GM04503 (cell line): ENCODE measurements around the gene MYMX.

Source experiments
- DNase-seq: peaks from one replicate; pipeline ENCODE4 v3.0.0-alpha.2; 2012; ENCODE audit warnings: low read depth

MYMX gene

DNA sequence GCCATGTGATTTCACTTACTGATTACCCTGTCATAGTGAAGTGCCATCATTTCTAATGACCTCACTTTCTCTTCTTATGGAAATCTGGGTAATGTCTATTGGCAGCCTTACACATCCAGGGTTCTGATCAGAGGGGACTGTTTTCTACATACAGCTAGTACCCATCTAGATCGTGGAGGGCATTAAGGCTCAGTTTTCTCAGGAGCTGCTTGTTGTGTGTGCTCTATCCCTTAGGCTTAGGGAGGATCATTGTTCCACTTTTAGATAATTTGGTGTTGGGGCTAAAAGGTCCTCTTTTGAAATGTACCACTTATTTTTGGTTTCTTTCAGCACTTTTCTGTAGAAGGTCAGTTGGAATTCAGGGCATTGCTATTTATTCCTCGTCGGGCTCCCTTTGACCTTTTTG is 34.0 kb downstream of the MYMX start:
- no peak for DNase-seq

- DNase-seq: no peak
These were observed 35.1 kb downstream of the MYMX start for GRCh38 chr6:44251576-44252524.

- DNase-seq: no peak
These were observed 36.8 kb downstream of the MYMX start for GRCh38 chr6:44253307-44254101.

DNA sequence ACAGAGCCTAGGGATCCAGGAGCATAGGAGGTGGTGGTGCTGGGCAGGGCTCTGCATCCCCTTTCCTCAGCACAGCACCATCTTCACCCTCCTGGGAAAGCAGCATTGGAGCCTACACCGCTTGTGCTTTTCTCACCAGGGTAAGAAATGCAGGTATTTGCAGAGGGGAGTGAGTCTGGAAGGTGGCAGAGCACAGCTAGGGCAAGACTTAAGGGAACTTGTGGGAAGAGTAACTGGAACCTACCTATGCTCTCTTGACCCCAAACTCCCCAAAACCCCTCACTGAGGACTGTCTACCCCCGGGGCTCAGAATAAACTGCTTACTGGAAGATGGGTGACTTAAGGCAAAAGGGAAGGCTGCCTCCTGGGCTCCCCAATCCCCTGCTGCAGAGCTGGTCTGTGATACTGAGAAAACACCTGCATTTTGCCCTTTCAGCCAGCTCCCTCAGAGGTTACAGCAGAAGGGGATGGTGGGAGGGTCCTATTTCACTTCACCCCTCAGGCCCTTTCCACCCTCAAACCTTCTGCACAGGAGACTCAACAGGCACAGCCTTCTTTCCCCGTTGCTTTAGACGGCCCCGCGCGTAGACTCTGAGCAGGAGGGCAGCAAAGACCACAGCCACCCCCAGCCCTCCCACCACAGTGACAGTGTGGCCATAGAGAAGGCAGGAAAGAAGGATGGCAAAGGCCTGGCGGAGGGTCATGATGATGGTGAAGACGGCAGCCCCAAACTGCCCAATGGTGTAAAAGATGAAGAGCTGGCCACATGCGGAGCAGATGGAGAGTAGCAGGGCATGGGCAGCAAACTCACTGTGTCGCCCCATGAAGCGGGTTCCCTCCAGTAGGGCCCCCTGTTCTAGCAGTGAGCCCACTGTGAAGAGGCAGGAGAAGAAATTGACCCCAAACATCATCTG is 37.7 kb downstream of the MYMX start:
- no peak for DNase-seq

DNA sequence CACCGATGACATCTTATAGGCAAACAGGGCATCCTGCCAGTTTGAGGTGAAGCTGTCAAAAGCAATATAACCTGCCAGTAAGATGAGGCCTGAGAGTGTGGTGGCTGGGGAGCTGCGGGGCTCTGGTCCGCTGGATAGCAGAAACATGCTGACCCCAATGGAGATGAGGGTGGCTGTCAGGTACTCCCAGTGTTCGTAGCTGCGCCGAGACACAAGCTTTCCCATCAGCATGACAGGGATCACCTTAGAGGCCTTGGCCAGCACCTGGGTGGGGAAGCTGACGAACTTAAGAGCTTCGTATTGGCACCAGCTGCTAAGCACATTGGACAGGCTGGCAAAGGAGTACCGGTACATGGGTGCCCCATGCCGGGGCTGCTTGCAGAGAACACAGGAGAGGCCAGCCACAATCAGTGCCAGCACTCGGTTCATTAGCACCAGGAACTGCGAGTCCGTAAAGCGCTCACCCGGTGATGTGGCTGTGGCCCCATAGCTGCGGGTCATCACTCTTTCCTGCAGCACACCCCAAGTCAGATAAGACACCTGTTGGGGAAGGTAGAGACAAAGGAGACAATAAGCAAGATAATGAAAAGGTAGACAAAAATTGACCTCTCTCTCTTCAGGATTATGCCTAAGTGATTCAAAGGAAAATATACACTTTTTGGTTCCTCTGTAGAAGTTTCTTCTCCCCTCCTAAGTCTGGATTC is 38.5 kb downstream of the MYMX start:
- DNase-seq: no peak

- DNase-seq: no peak
These were observed 39.4 kb downstream of the MYMX start for GRCh38 chr6:44255871-44256774.

DNA sequence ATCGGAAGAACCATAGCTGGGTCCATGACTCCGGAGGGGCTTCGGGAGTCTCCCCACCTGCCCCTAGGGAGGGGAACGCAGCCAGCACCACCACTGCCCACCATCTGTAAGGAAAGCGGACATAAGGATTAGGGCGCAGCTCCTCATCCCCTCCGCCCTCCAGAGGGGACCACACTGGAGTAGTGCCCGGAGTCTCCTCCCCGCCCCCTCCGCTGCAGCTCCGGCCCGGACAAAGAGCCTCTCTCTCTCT is 40.0 kb downstream of the MYMX start:
- DNase-seq: no peak

DNA sequence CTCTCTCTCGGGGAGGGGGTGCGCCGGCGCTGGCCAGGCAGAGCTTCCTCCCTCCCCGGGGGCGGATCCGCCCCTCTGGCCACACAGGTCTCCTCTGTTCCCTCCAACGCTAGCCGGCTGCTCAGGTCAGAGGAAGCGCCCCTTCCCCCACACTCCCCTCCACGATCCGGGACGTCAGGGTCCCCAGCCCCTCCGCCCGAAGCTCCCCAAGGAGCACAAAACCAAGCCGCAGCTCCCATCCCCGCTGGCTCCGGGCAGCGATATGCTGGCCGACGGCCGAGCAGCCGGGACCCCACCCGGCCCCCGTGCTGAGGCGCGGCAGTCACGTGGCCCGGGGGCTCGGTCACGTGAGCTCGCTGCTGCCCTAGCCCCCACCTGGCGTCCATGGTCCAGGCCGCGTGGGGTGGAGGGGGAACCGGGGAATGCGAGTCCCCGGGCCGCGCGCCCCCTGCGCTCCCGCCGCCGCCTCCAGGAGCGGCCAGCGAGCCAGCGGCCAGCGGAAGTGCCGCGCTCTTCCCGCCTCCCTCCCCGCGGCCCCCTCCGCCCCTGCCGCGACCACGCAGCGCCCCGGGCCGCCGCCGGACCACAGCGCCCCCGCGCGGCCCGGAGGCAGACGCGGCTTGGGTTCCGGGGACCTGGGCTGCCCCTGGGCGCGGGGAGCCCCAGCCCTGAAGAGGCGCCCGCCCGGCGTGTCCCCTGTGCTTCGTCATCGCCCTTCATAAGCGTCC is 40.5 kb downstream of the MYMX start, which contains the start of gene SLC35B2:
Gene SLC35B2 (minus strand): TSS at position 504 of the 728 bp plus-strand sequence. CDS start 118 bp downstream, at position 386.
- DNase-seq: no peak

GRCh38 chr6:44257753-44258324 is 41.1 kb downstream of the MYMX start:
- no peak for DNase-seq

GRCh38 chr6:44258325-44258863 is 41.7 kb downstream of the MYMX start:
- DNase-seq: no peak

DNA sequence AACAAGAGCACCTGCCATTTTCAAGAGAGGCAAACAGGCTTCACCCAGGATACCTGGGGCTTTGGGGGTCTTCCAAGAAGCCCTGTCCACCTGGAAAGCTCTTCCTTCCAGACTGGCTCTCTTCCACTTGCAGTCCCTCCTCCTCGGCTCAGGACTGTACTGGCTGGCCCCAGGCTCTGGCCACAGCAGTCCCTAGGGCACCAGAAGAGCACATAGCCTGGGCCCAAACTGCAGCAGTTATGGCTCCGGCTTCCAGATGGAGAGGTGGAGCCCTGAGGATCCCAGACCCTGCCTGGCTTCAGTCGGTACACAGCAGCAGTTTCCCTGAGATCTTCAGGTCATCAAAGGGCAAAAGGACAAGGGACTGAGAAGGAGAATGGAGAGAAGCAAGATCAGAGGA is 42.2 kb downstream of the MYMX start:
- DNase-seq: no peak

GRCh38 chr6:44260011-44260410 is 43.3 kb downstream of the MYMX start:
- DNase-seq: no peak

GRCh38 chr6:44260451-44261297 is 43.9 kb downstream of the MYMX start:
- no peak for DNase-seq

GRCh38 chr6:44261581-44261980 is 44.9 kb downstream of the MYMX start:
- DNase-seq: no peak

DNA sequence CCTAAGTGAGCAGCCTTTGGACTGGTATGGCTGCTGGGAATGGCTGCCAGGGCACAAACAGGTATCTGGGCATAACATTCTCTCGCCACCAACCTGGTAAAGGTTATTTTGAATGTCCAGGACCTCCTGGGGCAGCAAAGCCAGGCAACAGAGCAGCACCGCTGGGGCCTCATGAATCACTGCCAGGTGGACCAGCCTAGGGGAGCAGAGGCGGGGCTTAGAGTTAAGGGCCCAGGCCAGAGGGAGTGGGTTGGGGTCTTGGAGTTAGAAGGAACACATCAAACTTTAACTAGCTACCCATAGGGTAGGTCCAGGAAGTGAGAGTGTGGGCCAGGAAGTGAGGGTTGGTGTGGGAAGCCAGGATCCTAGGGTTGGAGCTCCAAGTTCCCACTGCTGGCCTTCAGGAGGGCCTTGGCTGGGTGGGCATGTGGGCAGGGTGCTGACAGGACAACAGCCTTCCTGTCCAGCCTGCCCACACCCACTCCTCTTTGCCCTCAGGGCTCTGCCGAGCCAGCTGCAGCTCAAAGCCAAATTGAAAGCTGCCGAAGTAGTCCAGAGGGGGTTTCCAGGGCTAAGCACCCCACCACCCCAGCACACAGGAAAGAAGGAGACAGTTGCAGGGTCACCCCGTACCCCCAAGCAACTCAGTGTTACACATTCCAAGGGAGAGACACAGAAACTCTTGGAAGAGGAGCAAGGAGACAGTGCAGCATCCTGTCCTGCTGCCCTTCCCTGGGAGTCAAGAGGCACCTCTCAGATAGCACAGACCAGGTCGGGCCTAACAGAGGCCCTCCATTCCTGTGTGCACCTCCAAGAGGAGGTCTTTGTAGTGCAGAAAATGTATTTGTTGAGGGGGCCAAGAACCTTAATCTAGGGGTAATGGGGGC is 46.0 kb downstream of the MYMX start:
- no peak for DNase-seq

DNA sequence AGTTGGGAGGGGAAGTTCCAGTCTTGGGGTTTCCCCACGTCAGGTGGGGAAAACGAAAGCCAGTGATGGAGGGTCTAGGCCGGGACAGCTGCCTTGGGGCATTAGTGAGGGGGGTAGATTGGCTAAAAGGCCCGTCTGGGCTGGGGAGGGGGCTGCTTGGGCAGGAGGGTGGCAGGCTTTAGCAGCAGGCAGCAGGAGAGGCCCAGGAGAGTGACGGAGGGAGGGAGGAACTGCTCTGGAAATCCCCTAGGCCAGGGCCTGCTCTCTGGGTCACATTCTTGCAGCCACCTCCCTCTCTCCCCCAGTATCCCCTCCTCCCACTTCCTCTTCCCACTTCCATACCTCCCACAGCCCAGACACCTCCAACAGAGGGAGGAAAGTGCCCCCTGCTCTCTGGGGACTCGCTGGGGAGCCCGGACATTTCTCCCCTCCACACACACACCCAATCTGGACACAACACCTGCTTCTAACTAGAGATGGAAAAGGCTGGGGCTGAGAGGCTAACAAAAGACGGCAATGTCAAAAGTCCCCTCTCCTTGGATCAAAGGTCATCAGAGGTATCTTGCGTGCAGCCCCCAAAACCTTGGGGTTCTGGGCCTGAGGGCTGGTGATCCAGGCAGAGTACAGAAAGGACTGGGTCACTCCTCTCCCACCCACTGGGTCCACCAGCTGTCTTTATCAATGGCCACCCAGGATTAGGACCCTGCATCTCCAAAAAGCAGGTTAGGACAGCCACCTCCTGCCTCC is 46.8 kb downstream of the MYMX start:
- DNase-seq: no peak
